HFF-Myc (cell line): ENCODE data around the gene NLRP3.

Experiments used
- DNase-seq: peaks from one replicate; pipeline ENCODE4 v3.0.0-alpha.2; 2011; ENCODE audit warnings: low read depth; ENCODE audit errors: extremely low read depth
- H3K4me3 ChIP-seq: replicated peaks from 2 replicates; pipeline ENCODE4 v1.5.1; 2011; ENCODE audit warnings: low read depth, mild to moderate bottlenecking, control low read depth, low read length
- TF ChIP-seq, protein P1 (sequence below): IDR thresholded peaks from 2 replicates; pipeline ENCODE4 v1.5.1; 2012; ENCODE audit warnings: mild to moderate bottlenecking, low read depth, low read length, control low read depth; ENCODE audit errors: missing control alignments

Gene NLRP3

DNA sequence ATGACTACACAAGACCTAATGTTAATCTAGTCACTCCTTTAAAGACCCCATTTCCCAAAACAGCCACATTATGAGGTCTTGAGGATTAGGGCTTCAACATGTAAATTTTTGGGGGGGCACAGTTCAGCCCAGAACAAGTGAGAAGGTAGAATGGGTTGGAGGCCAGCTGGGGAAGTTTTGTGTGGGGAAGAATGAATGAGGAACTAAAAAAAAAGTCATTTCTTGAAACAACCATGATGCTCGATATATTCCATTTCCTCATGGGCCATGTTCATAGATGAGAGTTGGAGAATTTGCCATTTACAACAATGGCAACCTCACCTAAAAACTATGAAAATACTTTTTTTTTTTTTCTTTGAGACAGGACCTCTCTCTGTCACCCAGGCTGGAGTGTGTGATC lies 14.5 kb downstream of the NLRP3 start:
- no peak overlapping the region for H3K4me3 ChIP-seq
- DNase-seq = no peak
- TF ChIP-seq, protein P1, sequence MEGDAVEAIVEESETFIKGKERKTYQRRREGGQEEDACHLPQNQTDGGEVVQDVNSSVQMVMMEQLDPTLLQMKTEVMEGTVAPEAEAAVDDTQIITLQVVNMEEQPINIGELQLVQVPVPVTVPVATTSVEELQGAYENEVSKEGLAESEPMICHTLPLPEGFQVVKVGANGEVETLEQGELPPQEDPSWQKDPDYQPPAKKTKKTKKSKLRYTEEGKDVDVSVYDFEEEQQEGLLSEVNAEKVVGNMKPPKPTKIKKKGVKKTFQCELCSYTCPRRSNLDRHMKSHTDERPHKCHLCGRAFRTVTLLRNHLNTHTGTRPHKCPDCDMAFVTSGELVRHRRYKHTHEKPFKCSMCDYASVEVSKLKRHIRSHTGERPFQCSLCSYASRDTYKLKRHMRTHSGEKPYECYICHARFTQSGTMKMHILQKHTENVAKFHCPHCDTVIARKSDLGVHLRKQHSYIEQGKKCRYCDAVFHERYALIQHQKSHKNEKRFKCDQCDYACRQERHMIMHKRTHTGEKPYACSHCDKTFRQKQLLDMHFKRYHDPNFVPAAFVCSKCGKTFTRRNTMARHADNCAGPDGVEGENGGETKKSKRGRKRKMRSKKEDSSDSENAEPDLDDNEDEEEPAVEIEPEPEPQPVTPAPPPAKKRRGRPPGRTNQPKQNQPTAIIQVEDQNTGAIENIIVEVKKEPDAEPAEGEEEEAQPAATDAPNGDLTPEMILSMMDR = no peak

DNA sequence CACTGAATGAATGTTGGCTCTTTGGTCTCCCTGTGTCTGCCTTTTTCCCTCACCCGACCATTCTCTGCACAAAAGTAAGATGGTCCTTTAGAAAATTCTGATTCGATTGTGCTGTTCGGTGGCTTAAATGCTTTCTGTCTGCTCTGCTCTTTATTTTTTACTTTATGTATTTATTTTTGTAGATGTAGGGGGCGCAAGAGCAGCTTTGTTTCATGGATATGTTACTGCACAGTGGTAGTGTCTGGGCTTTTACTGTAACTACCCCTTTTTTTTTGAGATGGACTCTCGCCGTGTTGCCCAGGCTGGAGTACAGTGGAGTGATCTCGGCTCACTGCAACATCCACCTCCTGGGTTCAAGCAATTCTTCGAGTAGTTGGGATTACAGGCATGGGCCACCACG lies 15.7 kb downstream of the NLRP3 start:
- no peak overlapping the region for H3K4me3 ChIP-seq
- DNase-seq = no peak
- TF ChIP-seq, protein P1 = no peak

DNA sequence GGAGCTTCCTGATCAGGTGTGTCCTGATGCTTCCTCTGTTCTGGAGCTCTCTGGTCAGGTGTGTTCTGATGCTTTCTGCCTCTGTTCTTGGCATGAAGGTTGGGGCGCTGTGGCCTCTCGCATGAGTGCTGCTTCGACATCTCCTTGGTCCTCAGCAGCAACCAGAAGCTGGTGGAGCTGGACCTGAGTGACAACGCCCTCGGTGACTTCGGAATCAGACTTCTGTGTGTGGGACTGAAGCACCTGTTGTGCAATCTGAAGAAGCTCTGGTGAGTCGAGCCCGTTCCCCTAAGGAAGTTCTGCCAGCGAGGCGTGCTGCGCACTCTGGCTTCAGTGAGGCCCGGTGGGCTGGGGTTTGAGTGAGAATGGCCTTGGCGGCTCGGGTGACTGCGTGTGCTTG lies 18.0 kb downstream of the NLRP3 start:
- no peak overlapping the region for H3K4me3 ChIP-seq
- no peak for DNase-seq
- TF ChIP-seq, protein P1 = no peak

DNA sequence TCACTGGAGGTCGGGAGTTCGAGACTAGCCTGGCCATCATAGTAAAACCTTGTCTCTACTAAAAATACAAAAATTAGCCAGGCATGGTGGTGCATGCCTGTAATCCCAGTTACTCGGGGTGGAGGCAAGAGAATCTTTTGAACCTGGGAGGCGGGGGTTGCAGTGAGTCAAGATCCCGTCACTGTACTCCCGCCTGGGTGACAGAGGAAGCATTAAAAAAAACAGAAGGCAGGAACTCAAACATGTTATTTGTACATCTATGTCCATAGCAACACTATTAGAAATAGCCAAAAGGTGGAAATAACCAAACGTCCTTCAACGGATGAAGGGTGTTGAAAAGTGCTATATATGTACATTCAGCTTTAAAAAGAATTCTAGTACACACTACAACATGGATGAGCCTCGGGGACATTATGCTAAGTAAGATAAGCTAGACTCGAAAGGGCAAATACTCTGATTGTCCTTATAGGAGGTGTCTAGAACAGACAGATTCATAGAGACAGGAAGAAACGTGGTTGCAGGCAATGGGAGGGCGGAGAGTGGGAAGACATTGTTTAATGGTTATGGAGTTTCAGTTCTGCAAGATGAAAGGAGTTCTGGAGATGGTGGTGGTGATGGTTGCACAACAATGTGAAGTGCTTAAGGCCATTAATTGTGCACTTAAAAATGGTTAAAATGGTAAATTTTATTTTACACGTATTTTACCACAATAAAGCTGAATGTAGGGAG lies 19.2 kb downstream of the NLRP3 start:
- TF ChIP-seq, protein P1 = no peak
- DNase-seq = no peak

DNA sequence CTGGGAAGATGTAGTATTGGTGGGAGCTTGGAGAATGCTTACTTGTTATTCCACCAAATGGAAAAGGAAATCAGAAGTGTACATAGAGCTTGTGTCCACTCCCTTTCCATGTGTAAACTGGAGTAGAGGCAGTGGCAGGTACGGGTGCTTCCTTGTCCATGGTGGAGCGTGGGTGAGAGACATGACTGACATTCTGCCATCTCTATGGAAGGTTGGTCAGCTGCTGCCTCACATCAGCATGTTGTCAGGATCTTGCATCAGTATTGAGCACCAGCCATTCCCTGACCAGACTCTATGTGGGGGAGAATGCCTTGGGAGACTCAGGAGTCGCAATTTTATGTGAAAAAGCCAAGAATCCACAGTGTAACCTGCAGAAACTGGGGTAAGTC lies 19.8 kb downstream of the NLRP3 start:
- DNase-seq = no peak
- TF ChIP-seq, protein P1 = no peak
- H3K4me3 ChIP-seq = no peak overlapping the region

More for the DNA sequence above, 19.2 kb downstream of the NLRP3 start:
- no peak overlapping the region for H3K4me3 ChIP-seq

DNA sequence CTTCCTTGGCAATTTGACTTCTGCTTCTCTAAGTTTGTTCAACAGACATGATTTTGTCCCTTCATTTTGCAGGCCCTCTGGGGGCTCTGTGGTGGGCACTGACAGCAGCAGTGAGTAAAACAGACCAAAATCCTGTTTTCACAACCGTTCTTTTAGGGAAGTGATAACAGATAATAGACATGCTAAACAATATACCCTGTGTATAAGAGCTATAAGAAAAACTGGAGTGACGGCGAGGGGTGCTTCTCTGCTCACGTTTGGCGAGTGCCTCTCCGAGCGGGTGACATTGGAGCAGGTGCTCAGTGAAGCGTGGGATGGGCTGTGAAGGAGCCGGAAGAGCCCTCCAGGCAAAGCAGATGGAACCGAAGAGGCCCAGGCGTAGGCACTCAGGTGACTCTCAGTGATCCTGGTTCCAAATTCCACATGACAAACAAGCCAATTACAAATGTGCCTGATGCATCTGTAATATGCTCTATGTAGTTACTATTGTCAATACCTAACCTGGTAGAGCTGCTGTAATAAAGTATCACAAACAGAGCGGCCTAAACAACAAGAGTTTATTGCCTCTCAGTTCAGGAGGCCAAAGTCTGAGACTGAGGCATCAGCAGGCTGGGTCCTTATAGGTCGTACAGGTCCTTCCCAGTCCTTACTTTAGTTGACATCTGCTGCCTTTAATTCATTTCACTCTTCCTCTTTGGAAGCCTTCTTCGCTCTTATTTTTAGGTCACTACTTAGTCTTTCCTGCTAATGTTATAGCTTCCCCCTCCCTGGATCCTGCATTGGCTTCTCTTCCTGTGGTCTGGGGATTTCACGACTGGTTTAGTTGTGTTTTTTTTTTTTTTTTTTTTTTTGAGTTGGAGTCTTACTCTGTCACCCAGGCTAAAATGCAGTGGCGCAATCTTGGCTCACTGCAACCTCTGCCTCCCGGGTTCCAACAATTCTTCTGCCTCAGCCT lies 21.9 kb downstream of the NLRP3 start:
- TF ChIP-seq, protein P1 = no peak
- no peak for DNase-seq
- no peak overlapping the region for H3K4me3 ChIP-seq
